PC-3 (cell line): Measurements from ENCODE around the gene ACKR2.

Source experiments
- CTCF ChIP-seq: fragments of 300-600 bp; sonication (generic); conservative IDR thresholded peaks from 2 replicates; pipeline ENCODE4 v1.5.1; 2017; ENCODE audit warnings: antibody characterized with exemption, low read depth, mild to moderate bottlenecking, low read length
- EZH2 ChIP-seq: fragments of 300-600 bp; sonication (generic); IDR thresholded peaks from one replicate; pipeline ENCODE4 v1.6.1; 2017; ENCODE audit warnings: antibody characterized with exemption, mild to moderate bottlenecking, low read length; ENCODE audit not compliant: unreplicated experiment
- EZH2phosphoT487 ChIP-seq: fragments of 300-600 bp; sonication (generic); IDR thresholded peaks from 2 replicates; pipeline ENCODE4 v1.6.1; 2018; ENCODE audit warnings: mild to moderate bottlenecking, antibody characterized with exemption, low read length, borderline replicate concordance

- TF ChIP-seq EZH2 (no peak), CTCF (no peak), EZH2phosphoT487 (no peak)
Observed at GRCh38 chr3:42786631-42787030, 22.6 kb upstream of the ACKR2 start.
